Naive thymus-derived CD4-positive, alpha-beta T cell (primary cell): ENCODE measurements around the gene SLCO2B1. TPM values are rescaled to one million over a fixed set of nuclear protein-coding genes. Genes with fewer than 3 reads are reported as not detected.

Source experiments
- ATAC-seq: fragments of 150-1000 bp; cut with Tn5 transposase; 2 replicates; pipeline ENCODE4 v1.10.0; 2021; ENCODE audit warnings: mild to moderate bottlenecking, moderate library complexity
- CTCF ChIA-PET: fragments of 350-600 bp; sonication (Branson Sonifier 250); formaldehyde crosslinking; loops from one replicate; lab custom pipeline; 2021; ENCODE audit warnings: antibody characterized with exemption; lab: Charles Lee
- POLR2A ChIA-PET: fragments of 350-600 bp; sonication (Branson Sonifier 250); formaldehyde crosslinking; loops from one replicate; lab custom pipeline; 2021; ENCODE audit warnings: antibody characterized with exemption, inconsistent platforms; lab: Charles Lee
- DNase-seq, 9 donors: peaks; one replicate each; pipeline versions ENCODE4 v3.0.0 to v3.0.0-alpha.2; 2020 to 2022; ENCODE audit warnings: mixed read lengths in 1 of 9
- H3K27ac ChIP-seq: one replicate; pipeline ENCODE4 v1.7.0; 2013; ENCODE audit warnings: mild to moderate bottlenecking, low read depth, low read length, moderate library complexity
- H3K27me3 ChIP-seq, 2 donors: one replicate each; pipeline ENCODE4 v1.7.0; 2013; ENCODE audit warnings: low read length in 2 of 2, mild to moderate bottlenecking in 2 of 2, moderate library complexity in 2 of 2; ENCODE audit not compliant: control insufficient read depth in 2 of 2, insufficient read depth in 2 of 2
- H3K36me3 ChIP-seq, 3 experiments: 1 replicate in 2 of 3; 2 replicates in 1 of 3; pipeline ENCODE4 v1.7.0; 2013; ENCODE audit warnings: low read length in 3 of 3, mild to moderate bottlenecking in 3 of 3, moderate library complexity in 1 of 3; ENCODE audit not compliant: insufficient read depth in 3 of 3, control insufficient read depth in 2 of 3
- H3K4me1 ChIP-seq, 2 donors: one replicate each; pipeline ENCODE4 v1.7.0; 2013; ENCODE audit warnings: low read length in 2 of 2, mild to moderate bottlenecking in 2 of 2, moderate library complexity in 1 of 2; ENCODE audit not compliant: control insufficient read depth in 2 of 2, insufficient read depth in 2 of 2
- H3K4me3 ChIP-seq: 2 replicates; pipeline ENCODE4 v1.7.0; 2013; ENCODE audit warnings: mild to moderate bottlenecking, low read length
- H3K9me3 ChIP-seq, 3 experiments: 1 replicate in 2 of 3; 2 replicates in 1 of 3; pipeline ENCODE4 v1.7.0; 2013; ENCODE audit warnings: low read length in 3 of 3; ENCODE audit not compliant: control insufficient read depth in 2 of 3
- H3K27ac Mint-ChIP-seq, 9 donors: one replicate each; pipeline ENCODE4 v1.8.0; 2020 to 2022; ENCODE audit warnings: mixed read lengths in 9 of 9, mild to moderate bottlenecking in 8 of 9, moderate library complexity in 5 of 9, inconsistent platforms in 2 of 9
- H3K27me3 Mint-ChIP-seq, 5 donors: one replicate each; pipeline ENCODE4 v1.8.0; 2021 to 2022; ENCODE audit warnings: mixed read lengths in 5 of 5, mild to moderate bottlenecking in 1 of 5
- H3K36me3 Mint-ChIP-seq, 5 donors: one replicate each; pipeline ENCODE4 v1.8.0; 2020 to 2022; ENCODE audit warnings: mixed read lengths in 5 of 5, mild to moderate bottlenecking in 3 of 5, inconsistent platforms in 1 of 5
- H3K4me1 Mint-ChIP-seq, 7 donors: one replicate each; pipeline ENCODE4 v1.8.0; 2020 to 2022; ENCODE audit warnings: mixed read lengths in 7 of 7, mild to moderate bottlenecking in 3 of 7, inconsistent platforms in 1 of 7
- H3K4me3 Mint-ChIP-seq, 10 donors: one replicate each; pipeline ENCODE4 v1.8.0; 2020 to 2022; ENCODE audit warnings: mild to moderate bottlenecking in 10 of 10, mixed read lengths in 10 of 10, moderate library complexity in 6 of 10, inconsistent platforms in 2 of 10
- H3K9me3 Mint-ChIP-seq, 11 donors: one replicate each; pipeline ENCODE4 v1.8.0; 2020 to 2022; ENCODE audit warnings: mixed read lengths in 11 of 11, mild to moderate bottlenecking in 4 of 11, inconsistent platforms in 1 of 11, moderate library complexity in 1 of 11
- intact Hi-C, 2 donors: fragments of 100-400 bp; cut with micrococcal nuclease; formaldehyde crosslinking; loops; one replicate each; pipeline ENCODE4 v1.15.1; 2023
- polyA plus RNA-seq, 2 donors: library from polyadenylated mRNA; unstranded; fragments of 300-500 nt; fragmentation: Illumina TruSeq; gene quantifications; one replicate each; pipeline ENCODE4 v1.2.3, GENCODE V29; 2021
- total RNA-seq, 6 experiments: library from RNA in 5 of 6; stranded (reverse) in 5 of 6; gene quantifications; 1 replicate in 5 of 6; 2 replicates in 1 of 6; pipeline ENCODE4 v1.2.3 and lab custom pipeline; 2021 to 2026

SLCO2B1 gene
- total and polyA plus RNA-seq, 7 experiments from 2014 or later = 0.19 to 4.3 (median 1.9) TPM; not detected in 3

GRCh38 chr11:75214411-75214821 lies 63.5 kb downstream of the SLCO2B1 start:
- peaks cover 16 to 39% (median 30%) of the 10 kb centered on the region in 5 donors for H3K27me3 Mint-ChIP-seq
- DNase-seq = peak; percentile 33 to 82 (median 68)
- Histone ChIP-seq H3K4me3 (no peak overlapping the region), H3K36me3 (no peaks in the 10 kb centered on the region), H3K4me1 (no peaks in the 10 kb centered on the region), H3K9me3 (no peaks in the 10 kb centered on the region), H3K27ac (no peak overlapping the region), H3K27me3 (no peaks in the 10 kb centered on the region)
- H3K4me3 Mint-ChIP-seq = no peak overlapping the region
- peak; percentile 87 for ATAC-seq
- ChIA-PET POLR2A (no interaction called here), CTCF (interaction anchor here (1.0 to 1.4 kb wide), 3 partner anchors 27 to 56 kb away, joined by 3 to 4 read pairs (median 4); no protein-coding TSS in a partner anchor)
- H3K9me3 Mint-ChIP-seq = peaks cover 0 to 16% (median 0%) of the 10 kb centered on the region in 11 donors
- peaks cover 0 to 5% (median 0%) of the 10 kb centered on the region in 5 donors for H3K36me3 Mint-ChIP-seq
- intact Hi-C loops = loop anchor here (1.0 kb wide), 2 partner anchors 19 to 27 kb away; no protein-coding TSS in a partner anchor
- H3K27ac Mint-ChIP-seq = peak overlapping the region in 1 of 9 donors; percentile 9
- peaks cover 0 to 3% (median 0%) of the 10 kb centered on the region in 7 donors for H3K4me1 Mint-ChIP-seq

GRCh38 chr11:75214843-75215242 lies 63.9 kb downstream of the SLCO2B1 start:
- peaks cover 18 to 39% (median 30%) of the 10 kb centered on the region in 5 donors for H3K27me3 Mint-ChIP-seq
- no peak overlapping the region for H3K27ac Mint-ChIP-seq
- H3K9me3 Mint-ChIP-seq = peaks cover 0 to 16% (median 0%) of the 10 kb centered on the region in 11 donors
- Histone ChIP-seq H3K27ac (no peak overlapping the region), H3K36me3 (no peaks in the 10 kb centered on the region), H3K27me3 (no peaks in the 10 kb centered on the region), H3K9me3 (no peaks in the 10 kb centered on the region), H3K4me3 (no peak overlapping the region), H3K4me1 (no peaks in the 10 kb centered on the region)
- ATAC-seq = no peak
- POLR2A ChIA-PET = no interaction called here
- peaks cover 0 to 3% (median 0%) of the 10 kb centered on the region in 7 donors for H3K4me1 Mint-ChIP-seq
- intact Hi-C loops = loop anchor here (1.0 kb wide), 2 partner anchors 18 to 26 kb away; no protein-coding TSS in a partner anchor
- no peak overlapping the region for H3K4me3 Mint-ChIP-seq
- DNase-seq = no peak
- H3K36me3 Mint-ChIP-seq = peaks cover 0 to 5% (median 0%) of the 10 kb centered on the region in 5 donors
- CTCF ChIA-PET = interaction anchor here (1.0 to 1.4 kb wide), 3 partner anchors 27 to 55 kb away, joined by 3 to 4 read pairs (median 4); no protein-coding TSS in a partner anchor

DNA sequence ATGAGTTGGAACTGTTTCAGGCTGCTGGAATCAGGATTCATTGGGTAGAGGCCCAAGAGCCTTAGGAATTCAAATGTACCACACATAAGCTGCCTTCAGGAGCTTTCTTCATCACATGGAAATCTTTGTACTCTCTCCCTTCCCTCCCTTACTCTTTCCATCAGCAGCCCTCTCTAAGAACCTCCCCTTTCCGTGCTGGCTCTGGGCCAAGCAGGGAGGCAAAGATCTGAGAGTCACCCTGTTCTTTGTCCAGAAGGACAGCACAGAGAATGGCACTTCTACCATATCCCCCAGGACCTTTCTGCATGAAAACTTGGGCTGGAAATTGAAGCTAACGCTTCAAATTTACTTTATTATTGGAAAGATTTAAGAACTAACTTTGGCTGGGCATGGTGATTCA lies 69.0 kb downstream of the SLCO2B1 start:
- H3K27ac ChIP-seq = no peak overlapping the region
- H3K4me3 ChIP-seq = no peak overlapping the region
- POLR2A ChIA-PET = no interaction called here
- no peaks in the 10 kb centered on the region for H3K27me3 ChIP-seq
- no peaks in the 10 kb centered on the region for H3K4me1 ChIP-seq
- Mint-ChIP-seq H3K4me3 (no peak overlapping the region), H3K27me3 (peaks cover 16 to 24% (median 19%) of the 10 kb centered on the region in 5 donors), H3K4me1 (no peaks in the 10 kb centered on the region), H3K27ac (no peak overlapping the region), H3K36me3 (peaks cover 0 to 5% (median 0%) of the 10 kb centered on the region in 5 donors), H3K9me3 (peaks cover 0 to 9% (median 0%) of the 10 kb centered on the region in 11 donors)
- CTCF ChIA-PET = interaction anchor here (0.6 kb wide), 1 partner anchor 54 kb away, joined by 8 read pairs; no protein-coding TSS in a partner anchor
- no peaks in the 10 kb centered on the region for H3K36me3 ChIP-seq
- intact Hi-C loops = no loop called here
- no peak for ATAC-seq
- no peaks in the 10 kb centered on the region for H3K9me3 ChIP-seq
- no peak for DNase-seq

GRCh38 chr11:75223954-75224643 lies 73.2 kb downstream of the SLCO2B1 start:
- DNase-seq (no peak), ATAC-seq (no peak)
- ChIA-PET CTCF (interaction anchor here (1.4 kb wide), 1 partner anchor 19 kb away, joined by 4 read pairs; no protein-coding TSS in a partner anchor), POLR2A (no interaction called here)
- Mint-ChIP-seq H3K4me3 (no peak overlapping the region), H3K9me3 (no peaks in the 10 kb centered on the region), H3K36me3 (no peaks in the 10 kb centered on the region), H3K27ac (no peak overlapping the region), H3K27me3 (peaks cover 0 to 8% (median 0%) of the 10 kb centered on the region in 5 donors), H3K4me1 (no peaks in the 10 kb centered on the region)
- Histone ChIP-seq H3K36me3 (no peaks in the 10 kb centered on the region), H3K27me3 (no peaks in the 10 kb centered on the region), H3K9me3 (no peaks in the 10 kb centered on the region), H3K4me3 (no peak overlapping the region), H3K27ac (no peak overlapping the region), H3K4me1 (no peaks in the 10 kb centered on the region)
- intact Hi-C loops = no loop called here

- H3K4me3 ChIP-seq = no peak overlapping the region
- H3K36me3 Mint-ChIP-seq = peaks cover 0 to 5% (median 0%) of the 10 kb centered on the region in 5 donors
- H3K4me1 ChIP-seq = no peaks in the 10 kb centered on the region
- H3K4me3 Mint-ChIP-seq = no peak overlapping the region
- ChIA-PET CTCF (no interaction called here), POLR2A (no interaction called here)
- intact Hi-C loops = no loop called here
- no peaks in the 10 kb centered on the region for H3K36me3 ChIP-seq
- H3K27me3 Mint-ChIP-seq = peaks cover 0 to 10% (median 3%) of the 10 kb centered on the region in 5 donors
- no peaks in the 10 kb centered on the region for H3K4me1 Mint-ChIP-seq
- H3K9me3 Mint-ChIP-seq = no peaks in the 10 kb centered on the region
- no peak overlapping the region for H3K27ac ChIP-seq
- DNase-seq (no peak), ATAC-seq (no peak)
- H3K27ac Mint-ChIP-seq = no peak overlapping the region
- H3K9me3 ChIP-seq = no peaks in the 10 kb centered on the region
- no peaks in the 10 kb centered on the region for H3K27me3 ChIP-seq
Measured at GRCh38 chr11:75225794-75226193, 74.9 kb downstream of the SLCO2B1 start.

- Histone ChIP-seq H3K9me3 (no peaks in the 10 kb centered on the region), H3K27ac (no peak overlapping the region), H3K4me3 (no peak overlapping the region), H3K4me1 (no peaks in the 10 kb centered on the region), H3K36me3 (no peaks in the 10 kb centered on the region), H3K27me3 (no peaks in the 10 kb centered on the region)
- Mint-ChIP-seq H3K27ac (peak overlapping the region in 1 of 9 donors; percentile 76), H3K4me1 (no peaks in the 10 kb centered on the region), H3K27me3 (peaks cover 3 to 20% (median 10%) of the 10 kb centered on the region in 5 donors), H3K9me3 (peaks cover 0 to 4% (median 0%) of the 10 kb centered on the region in 11 donors), H3K4me3 (no peak overlapping the region), H3K36me3 (peaks cover 0 to 7% (median 5%) of the 10 kb centered on the region in 5 donors)
- ChIA-PET POLR2A (no interaction called here), CTCF (no interaction called here)
- intact Hi-C loops = no loop called here
- no peak for DNase-seq
- no peak for ATAC-seq
Measured at GRCh38 chr11:75229466-75229865, 78.6 kb downstream of the SLCO2B1 start.
